A673 (cell line): ENCODE data around the gene MAML2. TPM values are rescaled to one million over a fixed set of nuclear protein-coding genes. Genes with fewer than 3 reads are reported as not detected.
"Not testable (repeated sequence)": the region's sequence is repeated elsewhere in the genome, so short reads cannot be mapped to it uniquely, and the experiment has no call there.

Source experiments
- BruUV-seq: library from RNA; stranded (reverse); fragments of 400-500 nt; replicated peaks from 2 replicates; lab custom pipeline; 2021; lab: Mats Ljungman, UMichigan
- CTCF ChIA-PET: fragments of 300-600 bp; sonication (Branson Sonifier 250); formaldehyde crosslinking; loops from one replicate; lab custom pipeline; 2022; ENCODE audit warnings: antibody characterized with exemption; lab: Charles Lee
- POLR2A ChIA-PET: fragments of 300-600 bp; sonication (Branson Sonifier 250); formaldehyde crosslinking; loops from one replicate; lab custom pipeline; 2022; ENCODE audit warnings: antibody characterized with exemption; ENCODE audit not compliant: low non-redundant PET; lab: Charles Lee
- DNase-seq: peaks from one replicate; pipeline ENCODE4 v3.0.0-alpha.2; 2015; ENCODE audit warnings: low spot score
- H3K27ac ChIP-seq: fragments of 200-600 bp; sonication (generic); 2 replicates; pipeline ENCODE4 v1.5.1; 2016; ENCODE audit warnings: mixed run types, low read depth, mild to moderate bottlenecking, mixed read lengths, antibody characterized with exemption, low read length; ENCODE audit not compliant: poor library complexity, severe bottlenecking
- H3K27me3 ChIP-seq: fragments of 200-600 bp; sonication (generic); replicated peaks from 2 replicates; pipeline ENCODE4 v1.6.1; 2017; ENCODE audit warnings: mixed run types, low read depth, mild to moderate bottlenecking, mixed read lengths, antibody characterized with exemption, low read length; ENCODE audit not compliant: insufficient read depth, poor library complexity
- H3K36me3 ChIP-seq: fragments of 200-600 bp; sonication (generic); 2 replicates; pipeline ENCODE4 v1.6.1; 2016; ENCODE audit warnings: mixed run types, mild to moderate bottlenecking, mixed read lengths, antibody characterized with exemption, low read length; ENCODE audit not compliant: insufficient read depth, poor library complexity, severe bottlenecking
- H3K4me1 ChIP-seq: fragments of 200-600 bp; sonication (generic); 2 replicates; pipeline ENCODE4 v1.6.1; 2017; ENCODE audit warnings: mixed run types, mild to moderate bottlenecking, mixed read lengths, antibody characterized with exemption, low read length; ENCODE audit not compliant: insufficient read depth, poor library complexity, severe bottlenecking
- H3K4me3 ChIP-seq: fragments of 200-600 bp; sonication (generic); 2 replicates; pipeline ENCODE4 v1.5.1; 2016; ENCODE audit warnings: low read depth, mixed run types, mild to moderate bottlenecking, mixed read lengths, low read length; ENCODE audit not compliant: poor library complexity, severe bottlenecking
- H3K9me3 ChIP-seq: fragments of 200-600 bp; sonication (generic); 2 replicates; pipeline ENCODE4 v1.6.1; 2016; ENCODE audit warnings: mixed run types, low read depth, mild to moderate bottlenecking, mixed read lengths, antibody characterized with exemption, low read length; ENCODE audit not compliant: poor library complexity, severe bottlenecking
- CTCF ChIP-seq: fragments of 300-800, 200-600 bp; sonication (generic); conservative IDR thresholded peaks from 2 replicates; pipeline ENCODE4 v1.5.1; 2017; ENCODE audit warnings: low read depth, mild to moderate bottlenecking, antibody characterized with exemption, low read length, moderate library complexity, mixed read lengths
- EZH2 ChIP-seq: fragments of 200-600 bp; sonication (generic); IDR thresholded peaks from 2 replicates; pipeline ENCODE4 v1.6.1; 2017; ENCODE audit warnings: borderline replicate concordance, low read depth, mild to moderate bottlenecking, mixed read lengths, antibody characterized with exemption, low read length; ENCODE audit not compliant: poor library complexity, severe bottlenecking
- intact Hi-C: fragments of 100-400 bp; cut with micrococcal nuclease; formaldehyde crosslinking; loops from one replicate; pipeline ENCODE4 v1.10.0; 2022; ENCODE audit not compliant: unreplicated experiment
- total RNA-seq: library from RNA; stranded (reverse); gene quantifications from 2 replicates; pipeline ENCODE4 v1.2.3, GENCODE V29; 2021

MAML2 gene
- total RNA-seq, 1 experiment from 2014 or later, result 6.4 TPM

- intact Hi-C loops, result no loop called here
- Histone ChIP-seq H3K27me3 (no peaks in the 10 kb centered on the region), H3K4me1 (peaks cover 38% of the 10 kb centered on the region), H3K27ac (no peak overlapping the region), H3K9me3 (no peaks in the 10 kb centered on the region), H3K4me3 (no peak overlapping the region), H3K36me3 (no peaks in the 10 kb centered on the region)
- ChIA-PET POLR2A (no interaction called here), CTCF (no interaction called here)
- TF ChIP-seq CTCF (no peak), EZH2 (no peak)
- no peak for DNase-seq
- no TSS peak for BruUV-seq
Measured at GRCh38 chr11:96290631-96291030, 52.4 kb downstream of the MAML2 start.

- H3K36me3 ChIP-seq, result no peaks in the 10 kb centered on the region
- H3K27ac ChIP-seq, result no peak overlapping the region
- BruUV-seq, result no TSS peak
- no peak for DNase-seq
- H3K27me3 ChIP-seq, result no peaks in the 10 kb centered on the region
- POLR2A ChIA-PET, result no interaction called here
- H3K4me1 ChIP-seq, result peaks cover 32% of the 10 kb centered on the region
- no peaks in the 10 kb centered on the region for H3K9me3 ChIP-seq
- no peak for TF ChIP-seq EZH2
- intact Hi-C loops, result no loop called here
- no peak overlapping the region for H3K4me3 ChIP-seq
- CTCF ChIA-PET, result no interaction called here
Measured at GRCh38 chr11:96290031-96290430, 53.0 kb downstream of the MAML2 start.

GRCh38 chr11:96288915-96289314, 54.1 kb downstream of the MAML2 start:
- Histone ChIP-seq H3K9me3 (no peaks in the 10 kb centered on the region), H3K4me1 (peaks cover 21% of the 10 kb centered on the region), H3K4me3 (no peak overlapping the region), H3K27ac (no peak overlapping the region), H3K36me3 (no peaks in the 10 kb centered on the region), H3K27me3 (no peaks in the 10 kb centered on the region)
- CTCF ChIA-PET, result no interaction called here
- TF ChIP-seq CTCF (no peak), EZH2 (no peak)
- intact Hi-C loops, result no loop called here
- no peak for DNase-seq
- POLR2A ChIA-PET, result no interaction called here
- no TSS peak for BruUV-seq

- CTCF ChIA-PET, result no interaction called here
- H3K27me3 ChIP-seq, result no peaks in the 10 kb centered on the region
- no peak for DNase-seq
- no peaks in the 10 kb centered on the region for H3K9me3 ChIP-seq
- H3K27ac ChIP-seq, result no peak overlapping the region
- POLR2A ChIA-PET, result no interaction called here
- H3K4me1 ChIP-seq, result peaks cover 11% of the 10 kb centered on the region
- no peaks in the 10 kb centered on the region for H3K36me3 ChIP-seq
- TF ChIP-seq EZH2, result no peak
- TF ChIP-seq CTCF, result no peak
- H3K4me3 ChIP-seq, result no peak overlapping the region
- no TSS peak for BruUV-seq
- intact Hi-C loops, result no loop called here
Measured at GRCh38 chr11:96287822-96288439, 55.1 kb downstream of the MAML2 start.

- POLR2A ChIA-PET, result not testable (repeated sequence)
Measured at GRCh38 chr11:96285985-96286384, 57.0 kb downstream of the MAML2 start.

More at GRCh38 chr11:96285985-96286384, 57.0 kb downstream of the MAML2 start:
- BruUV-seq, DNase-seq, H3K4me1 ChIP-seq, H3K27ac ChIP-seq, H3K9me3 ChIP-seq, H3K36me3 ChIP-seq, intact Hi-C loops, H3K27me3 ChIP-seq, H3K4me3 ChIP-seq: not testable (repeated sequence)
- CTCF ChIA-PET, result interaction anchor here (0.6 kb wide), 1 partner anchor 57 kb away, joined by 8 read pairs; the partner anchor contains the start of gene MAML2
